ENCODE measurements around the gene PIEZO1. TPM values are rescaled to one million over a fixed set of nuclear protein-coding genes. Genes with fewer than 3 reads are reported as not detected.

PIEZO1 gene
- total and polyA plus RNA-seq, 10 of the 15 experiments (the other 5 are each of a cell fraction or from before 2014, with no cell fraction given), result 1.3 to 169 (median 33.4) TPM

DNA sequence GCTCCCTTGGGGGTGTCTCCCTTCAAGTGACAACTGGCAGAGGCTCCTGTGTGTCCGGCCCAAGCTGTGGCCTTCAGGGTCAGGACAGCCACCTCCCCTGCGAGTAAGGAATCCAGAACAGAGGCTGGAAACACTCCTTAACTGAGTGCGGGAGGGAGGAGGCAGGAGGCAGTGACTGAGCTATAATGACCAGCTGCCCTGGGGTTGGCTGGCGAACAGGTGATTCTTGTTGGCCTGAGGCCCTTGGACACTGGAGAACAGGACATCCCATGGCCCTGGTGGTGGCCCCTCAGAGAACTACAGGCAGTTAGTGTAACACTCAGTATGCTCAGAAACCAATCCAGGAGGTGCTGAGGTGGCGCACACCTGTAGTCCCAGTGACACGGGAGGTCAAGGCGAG, 89.3 kb downstream of the PIEZO1 start (continued):
- TF ChIP-seq, protein P1, sequence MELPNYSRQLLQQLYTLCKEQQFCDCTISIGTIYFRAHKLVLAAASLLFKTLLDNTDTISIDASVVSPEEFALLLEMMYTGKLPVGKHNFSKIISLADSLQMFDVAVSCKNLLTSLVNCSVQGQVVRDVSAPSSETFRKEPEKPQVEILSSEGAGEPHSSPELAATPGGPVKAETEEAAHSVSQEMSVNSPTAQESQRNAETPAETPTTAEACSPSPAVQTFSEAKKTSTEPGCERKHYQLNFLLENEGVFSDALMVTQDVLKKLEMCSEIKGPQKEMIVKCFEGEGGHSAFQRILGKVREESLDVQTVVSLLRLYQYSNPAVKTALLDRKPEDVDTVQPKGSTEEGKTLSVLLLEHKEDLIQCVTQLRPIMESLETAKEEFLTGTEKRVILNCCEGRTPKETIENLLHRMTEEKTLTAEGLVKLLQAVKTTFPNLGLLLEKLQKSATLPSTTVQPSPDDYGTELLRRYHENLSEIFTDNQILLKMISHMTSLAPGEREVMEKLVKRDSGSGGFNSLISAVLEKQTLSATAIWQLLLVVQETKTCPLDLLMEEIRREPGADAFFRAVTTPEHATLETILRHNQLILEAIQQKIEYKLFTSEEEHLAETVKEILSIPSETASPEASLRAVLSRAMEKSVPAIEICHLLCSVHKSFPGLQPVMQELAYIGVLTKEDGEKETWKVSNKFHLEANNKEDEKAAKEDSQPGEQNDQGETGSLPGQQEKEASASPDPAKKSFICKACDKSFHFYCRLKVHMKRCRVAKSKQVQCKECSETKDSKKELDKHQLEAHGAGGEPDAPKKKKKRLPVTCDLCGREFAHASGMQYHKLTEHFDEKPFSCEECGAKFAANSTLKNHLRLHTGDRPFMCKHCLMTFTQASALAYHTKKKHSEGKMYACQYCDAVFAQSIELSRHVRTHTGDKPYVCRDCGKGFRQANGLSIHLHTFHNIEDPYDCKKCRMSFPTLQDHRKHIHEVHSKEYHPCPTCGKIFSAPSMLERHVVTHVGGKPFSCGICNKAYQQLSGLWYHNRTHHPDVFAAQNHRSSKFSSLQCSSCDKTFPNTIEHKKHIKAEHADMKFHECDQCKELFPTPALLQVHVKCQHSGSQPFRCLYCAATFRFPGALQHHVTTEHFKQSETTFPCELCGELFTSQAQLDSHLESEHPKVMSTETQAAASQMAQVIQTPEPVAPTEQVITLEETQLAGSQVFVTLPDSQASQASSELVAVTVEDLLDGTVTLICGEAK (IDR thresholded peaks at IDR 0.05; ENCODE audit: borderline replicate concordance), result no peak
- TF ChIP-seq RAD51 (IDR thresholded peaks at IDR 0.05) (no peak), PAX8 (IDR thresholded peaks at IDR 0.05) (no peak), HDAC2 (IDR thresholded peaks at IDR 0.05) (no peak), CHD2 (IDR thresholded peaks at IDR 0.05; ENCODE audit: borderline replicate concordance, low read depth, low read length) (no peak), TCF12 (IDR thresholded peaks at IDR 0.05; ENCODE audit: low read depth, low read length) (no peak), NR2C2 (IDR thresholded peaks at IDR 0.05; ENCODE audit: borderline replicate concordance, control insufficient read depth, insufficient read length, low read depth) (no peak)
- TF ChIP-seq, protein P2, sequence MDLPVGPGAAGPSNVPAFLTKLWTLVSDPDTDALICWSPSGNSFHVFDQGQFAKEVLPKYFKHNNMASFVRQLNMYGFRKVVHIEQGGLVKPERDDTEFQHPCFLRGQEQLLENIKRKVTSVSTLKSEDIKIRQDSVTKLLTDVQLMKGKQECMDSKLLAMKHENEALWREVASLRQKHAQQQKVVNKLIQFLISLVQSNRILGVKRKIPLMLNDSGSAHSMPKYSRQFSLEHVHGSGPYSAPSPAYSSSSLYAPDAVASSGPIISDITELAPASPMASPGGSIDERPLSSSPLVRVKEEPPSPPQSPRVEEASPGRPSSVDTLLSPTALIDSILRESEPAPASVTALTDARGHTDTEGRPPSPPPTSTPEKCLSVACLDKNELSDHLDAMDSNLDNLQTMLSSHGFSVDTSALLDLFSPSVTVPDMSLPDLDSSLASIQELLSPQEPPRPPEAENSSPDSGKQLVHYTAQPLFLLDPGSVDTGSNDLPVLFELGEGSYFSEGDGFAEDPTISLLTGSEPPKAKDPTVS (IDR thresholded peaks at IDR 0.05; ENCODE audit: low read depth, low read length), result no peak

DNA sequence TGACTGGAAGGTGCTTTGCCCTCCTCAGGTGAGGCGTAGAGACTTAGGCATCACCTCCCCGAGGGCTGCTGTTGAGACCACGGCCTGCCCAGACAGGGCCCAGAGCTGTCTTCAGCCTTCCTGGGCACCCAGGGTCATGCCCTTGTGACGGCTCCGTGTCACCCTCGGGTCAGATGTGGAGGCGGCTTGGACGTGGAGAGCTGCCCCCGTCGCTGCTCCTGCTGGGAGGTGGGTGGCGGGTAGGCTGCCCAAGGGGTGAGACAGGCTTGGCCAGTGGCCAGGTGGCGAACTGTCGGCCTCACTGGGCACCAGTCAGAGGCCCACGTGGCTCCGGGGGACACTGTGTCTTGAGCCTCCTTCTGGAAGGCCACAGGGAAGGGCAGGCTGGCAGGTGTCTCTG, 89.8 kb downstream of the PIEZO1 start:
- Histone ChIP-seq H3K4me2 (ENCODE audit: control insufficient read depth, insufficient read depth) (no peak overlapping the region), H3K36me3 (ENCODE audit: control insufficient read depth in 2 of 2, insufficient read depth in 2 of 2, low read length in 1 of 2) (peaks cover 0 to 7% of the 10 kb centered on the region in 2 experiments; a peak in 2 of 4 replicates), H2AFZ (ENCODE audit: control insufficient read depth, low read depth, low read length) (no peak overlapping the region), H3K9ac (ENCODE audit: control insufficient read depth, insufficient read depth, low read length) (no peak overlapping the region), H3K27me3 (replicated peaks in 1 of 2; ENCODE audit: control insufficient read depth in 2 of 2, insufficient read depth in 2 of 2, low read length in 1 of 2) (no peaks in the 10 kb centered on the region), H3K9me3 (replicated peaks; ENCODE audit: control insufficient read depth, insufficient read depth, low read length) (no peaks in the 10 kb centered on the region), H3K27ac (ENCODE audit: control insufficient read depth, insufficient read depth) (no peak overlapping the region), H3K4me1 (ENCODE audit: control insufficient read depth, insufficient read depth, low read length) (peaks cover 18% of the 10 kb centered on the region), H3K4me3 (no peak overlapping the region), H4K20me1 (ENCODE audit: control insufficient read depth, insufficient read depth) (no peaks in the 10 kb centered on the region), H3K79me2 (ENCODE audit: control insufficient read depth, insufficient read depth, low read length) (no peaks in the 10 kb centered on the region)
- ChIA-PET RAD21 (ENCODE audit: unreplicated experiment) (no interaction called here), SMC1A (ENCODE audit: uncharacterized antibody, unreplicated experiment) (no interaction called here), CTCF (interaction anchor here (0.6 to 0.8 kb wide), 2 partner anchors 10 to 79 kb away, joined by 3 read pairs; no protein-coding TSS in a partner anchor), POLR2A (no interaction called here)
- no peak for ATAC-seq
- intact Hi-C loops (cut with micrococcal nuclease; ENCODE audit: unreplicated experiment) (no loop called here), in situ Hi-C loops (cut with MboI) (no loop called here)
- DNase-seq (ENCODE audit: low read depth, low spot score), result no peak
- WGBS (ENCODE audit: insufficient coverage, insufficient replicate concordance, low lambda C conversion rate, missing lambda C conversion rate), result 87% methylated on average over 15 of the region's 15 CpGs
- BruUV-seq (replicated peaks), result no TSS peak
- FAIRE-seq, result no peak
- TF ChIP-seq SUPT20H (IDR thresholded peaks at IDR 0.05; ENCODE audit: borderline replicate concordance, control insufficient read depth, low read depth, low read length) (no peak), LARP7 (IDR thresholded peaks at IDR 0.05) (no peak)
- TF ChIP-seq, protein P3, sequence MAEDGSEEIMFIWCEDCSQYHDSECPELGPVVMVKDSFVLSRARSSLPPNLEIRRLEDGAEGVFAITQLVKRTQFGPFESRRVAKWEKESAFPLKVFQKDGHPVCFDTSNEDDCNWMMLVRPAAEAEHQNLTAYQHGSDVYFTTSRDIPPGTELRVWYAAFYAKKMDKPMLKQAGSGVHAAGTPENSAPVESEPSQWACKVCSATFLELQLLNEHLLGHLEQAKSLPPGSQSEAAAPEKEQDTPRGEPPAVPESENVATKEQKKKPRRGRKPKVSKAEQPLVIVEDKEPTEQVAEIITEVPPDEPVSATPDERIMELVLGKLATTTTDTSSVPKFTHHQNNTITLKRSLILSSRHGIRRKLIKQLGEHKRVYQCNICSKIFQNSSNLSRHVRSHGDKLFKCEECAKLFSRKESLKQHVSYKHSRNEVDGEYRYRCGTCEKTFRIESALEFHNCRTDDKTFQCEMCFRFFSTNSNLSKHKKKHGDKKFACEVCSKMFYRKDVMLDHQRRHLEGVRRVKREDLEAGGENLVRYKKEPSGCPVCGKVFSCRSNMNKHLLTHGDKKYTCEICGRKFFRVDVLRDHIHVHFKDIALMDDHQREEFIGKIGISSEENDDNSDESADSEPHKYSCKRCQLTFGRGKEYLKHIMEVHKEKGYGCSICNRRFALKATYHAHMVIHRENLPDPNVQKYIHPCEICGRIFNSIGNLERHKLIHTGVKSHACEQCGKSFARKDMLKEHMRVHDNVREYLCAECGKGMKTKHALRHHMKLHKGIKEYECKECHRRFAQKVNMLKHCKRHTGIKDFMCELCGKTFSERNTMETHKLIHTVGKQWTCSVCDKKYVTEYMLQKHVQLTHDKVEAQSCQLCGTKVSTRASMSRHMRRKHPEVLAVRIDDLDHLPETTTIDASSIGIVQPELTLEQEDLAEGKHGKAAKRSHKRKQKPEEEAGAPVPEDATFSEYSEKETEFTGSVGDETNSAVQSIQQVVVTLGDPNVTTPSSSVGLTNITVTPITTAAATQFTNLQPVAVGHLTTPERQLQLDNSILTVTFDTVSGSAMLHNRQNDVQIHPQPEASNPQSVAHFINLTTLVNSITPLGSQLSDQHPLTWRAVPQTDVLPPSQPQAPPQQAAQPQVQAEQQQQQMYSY (CRISPR knock-in tag; IDR thresholded peaks at IDR 0.05), result no peak

Data from GM12878 (cell line).